ENCODE measurements around the gene ZBTB3. TPM values are rescaled to one million over a fixed set of nuclear protein-coding genes. Genes with fewer than 3 reads are reported as not detected.

Gene ZBTB3
- total RNA-seq, 4 donors from 2014 or later: 10.1 to 17.1 (median 14.8) TPM

DNA sequence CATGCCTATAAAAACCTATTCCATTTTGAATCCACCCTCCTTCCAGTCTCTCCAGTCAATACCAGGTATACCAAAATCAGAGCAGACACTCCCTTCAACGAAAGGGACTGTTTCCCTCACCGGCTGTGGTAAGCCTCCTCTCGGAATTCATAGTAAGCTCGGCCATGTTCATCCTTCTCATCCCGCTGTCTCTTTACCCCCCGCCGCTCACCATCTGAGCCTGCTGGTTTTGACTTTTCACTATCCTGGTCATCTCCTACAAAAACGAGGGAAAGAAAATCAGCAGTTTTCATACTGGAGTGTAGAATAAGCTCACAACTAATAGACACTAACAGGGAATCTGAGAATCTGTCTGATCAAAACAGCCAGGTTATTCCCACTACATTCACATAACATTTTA lies 29.8 kb downstream of the ZBTB3 start:
- WGBS, 2 donors: 52 to 53% methylated on average over 8 of the region's 8 CpGs
- H3K9me3 ChIP-seq: no peaks in the 10 kb centered on the region
- H3K27ac ChIP-seq: no peak overlapping the region
- no peak for DNase-seq
- H3K4me1 ChIP-seq: peaks cover 13 to 19% of the 10 kb centered on the region in 2 donors
- intact Hi-C loops (cut with DNase I): no loop called here
- no peak for TF ChIP-seq CTCF (IDR thresholded peaks at IDR 0.05)
- TF ChIP-seq POLR2A (IDR thresholded peaks at IDR 0.05): no peak
- no peak overlapping the region for H3K4me3 ChIP-seq (replicated peaks in 1 of 3)
- no peaks in the 10 kb centered on the region for H3K27me3 ChIP-seq
- H3K36me3 ChIP-seq: peaks cover 45 to 46% of the 10 kb centered on the region in 2 donors

DNA sequence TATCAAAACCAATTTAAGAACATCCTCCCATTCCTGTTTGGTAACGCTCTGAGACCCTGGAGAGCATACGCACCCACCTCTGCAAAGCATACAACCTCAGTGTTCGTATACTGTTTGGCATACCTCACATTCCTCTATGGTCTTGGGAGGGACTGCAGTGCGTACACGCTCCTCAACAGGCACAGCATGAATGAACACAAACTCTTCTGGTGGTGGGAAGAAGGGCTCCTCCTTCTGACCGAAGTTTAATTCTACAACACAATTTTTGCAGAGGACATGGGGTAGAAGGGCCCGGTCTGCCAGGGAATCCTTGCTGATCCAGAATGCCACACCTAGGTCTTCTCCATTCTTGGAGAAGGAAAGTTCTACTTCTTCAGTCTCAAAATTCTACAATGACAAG lies 32.0 kb downstream of the ZBTB3 start:
- TF ChIP-seq POLR2A (IDR thresholded peaks at IDR 0.05): no peak
- no peak for TF ChIP-seq CTCF (IDR thresholded peaks at IDR 0.05)
- 67 to 69% methylated on average over 7 of the region's 7 CpGs for WGBS, 2 donors
- Histone ChIP-seq H3K27ac (no peak overlapping the region), H3K4me3 (replicated peaks in 1 of 3) (no peak overlapping the region), H3K36me3 (peaks cover 66 to 68% of the 10 kb centered on the region in 2 donors), H3K9me3 (no peaks in the 10 kb centered on the region), H3K4me1 (peaks cover 13 to 19% of the 10 kb centered on the region in 2 donors), H3K27me3 (no peaks in the 10 kb centered on the region)
- intact Hi-C loops (cut with DNase I): no loop called here
- DNase-seq: no peak

DNA sequence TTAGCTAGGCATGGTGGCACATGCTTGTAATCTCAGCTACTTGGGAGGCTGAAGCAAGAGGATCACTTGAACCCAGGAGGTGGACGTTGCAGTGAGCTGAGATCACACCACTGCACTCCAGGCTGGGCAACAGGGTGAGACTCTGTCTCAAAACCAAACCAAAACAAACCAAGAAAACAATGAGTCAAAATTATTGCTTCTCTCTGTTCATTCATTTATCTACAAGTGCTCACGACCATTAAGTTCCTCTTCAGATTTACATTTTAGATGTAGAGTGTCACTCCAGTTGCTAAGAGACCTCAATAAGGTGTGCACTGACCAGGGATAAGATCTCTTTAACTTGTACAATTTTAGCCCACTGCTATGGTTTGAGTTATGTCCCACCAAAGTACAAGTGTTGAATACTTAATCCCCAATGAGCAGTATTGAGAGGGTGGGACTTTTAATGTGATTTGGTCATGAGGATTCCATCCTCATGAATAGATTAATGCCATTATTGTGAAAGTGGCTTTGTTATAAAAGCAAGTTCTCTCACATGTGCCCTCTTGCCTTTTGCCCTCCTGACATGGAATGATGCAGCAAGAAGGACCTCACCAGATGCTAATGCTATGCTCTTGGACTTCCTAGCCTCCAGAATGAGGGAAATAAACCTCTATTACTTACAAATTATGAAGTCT lies 34.5 kb downstream of the ZBTB3 start:
- peaks cover under 1 to 8% of the 10 kb centered on the region in 2 donors for H3K4me1 ChIP-seq
- H3K27me3 ChIP-seq: no peaks in the 10 kb centered on the region
- H3K4me3 ChIP-seq (replicated peaks in 1 of 3): no peak overlapping the region
- WGBS, 2 donors: 76 to 82% methylated on average over 2 of the region's 2 CpGs
- DNase-seq: no peak
- H3K27ac ChIP-seq: no peak overlapping the region
- peaks cover 92% of the 10 kb centered on the region in 2 donors for H3K36me3 ChIP-seq
- no peak for TF ChIP-seq CTCF (IDR thresholded peaks at IDR 0.05)
- TF ChIP-seq POLR2A (IDR thresholded peaks at IDR 0.05): no peak
- H3K9me3 ChIP-seq: no peaks in the 10 kb centered on the region
- intact Hi-C loops (cut with DNase I): no loop called here

DNA sequence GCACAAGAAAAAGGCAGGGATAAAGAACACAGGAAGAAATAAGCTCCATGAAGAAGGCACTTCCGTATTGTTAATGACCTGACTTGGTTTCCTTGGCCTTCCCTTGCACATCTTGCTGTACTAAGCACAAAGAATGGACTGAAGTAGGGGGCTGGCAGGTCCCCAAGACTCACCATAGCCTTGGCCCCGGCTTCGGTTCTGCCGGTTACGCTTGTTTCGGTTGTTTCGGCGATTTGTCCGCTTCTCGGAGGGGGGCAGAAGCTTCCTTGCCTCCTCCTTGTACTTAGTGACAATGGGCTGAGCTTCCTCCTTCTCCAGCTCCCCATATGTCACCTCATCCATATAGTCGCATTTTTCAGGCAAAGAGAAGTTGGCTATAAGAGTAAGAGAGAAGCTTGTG lies 37.1 kb downstream of the ZBTB3 start:
- 92 to 93% methylated on average over 11 of the region's 11 CpGs for WGBS, 2 donors
- H3K27ac ChIP-seq: no peak overlapping the region

More for the DNA sequence above, 37.1 kb downstream of the ZBTB3 start:
- no peaks in the 10 kb centered on the region for H3K27me3 ChIP-seq
- intact Hi-C loops (cut with DNase I): no loop called here
- no peaks in the 10 kb centered on the region for H3K9me3 ChIP-seq
- TF ChIP-seq POLR2A (IDR thresholded peaks at IDR 0.05): no peak
- TF ChIP-seq CTCF (IDR thresholded peaks at IDR 0.05): no peak
- no peaks in the 10 kb centered on the region for H3K4me1 ChIP-seq
- no peak overlapping the region for H3K4me3 ChIP-seq (replicated peaks in 1 of 3)
- no peak for DNase-seq
- H3K36me3 ChIP-seq: peaks cover 89 to 96% of the 10 kb centered on the region in 2 donors
